Left hindlimb (tissue), 1 donor: Measurements from ENCODE around the gene C20orf204.
"Not testable (repeated sequence)": the region's sequence is repeated elsewhere in the genome, so short reads cannot be mapped to it uniquely, and the experiment has no call there.

ENCODE experiments used
- DNase-seq: peaks from one replicate; pipeline ENCODE4 v3.0.0-alpha.2; 2018

The C20orf204 gene

DNA sequence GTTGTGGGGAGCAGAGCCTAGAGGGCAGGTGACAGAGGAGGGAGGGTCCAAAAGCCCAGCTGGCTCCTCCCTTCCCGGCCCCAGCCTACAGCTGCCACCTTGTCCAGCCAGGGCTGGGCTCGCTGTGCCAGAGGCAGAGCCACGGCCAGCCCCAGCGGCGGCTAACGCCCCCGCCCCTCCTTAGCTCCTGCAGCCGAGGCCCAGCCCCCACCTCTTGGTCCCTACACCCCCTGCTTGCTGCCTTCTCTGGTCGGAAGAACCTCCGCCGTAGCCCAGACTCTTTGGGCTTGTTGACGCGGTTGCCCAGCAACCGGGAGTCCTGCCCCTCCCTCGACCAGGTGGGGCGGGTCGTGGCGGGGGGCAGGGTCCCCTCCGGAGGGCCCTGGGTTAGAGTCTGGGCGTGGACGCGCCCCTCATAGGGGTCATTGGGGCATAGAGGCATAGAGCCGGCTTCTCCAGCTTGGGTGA, 48.7 kb downstream of the C20orf204 start:
- DNase-seq, result no peak

DNA sequence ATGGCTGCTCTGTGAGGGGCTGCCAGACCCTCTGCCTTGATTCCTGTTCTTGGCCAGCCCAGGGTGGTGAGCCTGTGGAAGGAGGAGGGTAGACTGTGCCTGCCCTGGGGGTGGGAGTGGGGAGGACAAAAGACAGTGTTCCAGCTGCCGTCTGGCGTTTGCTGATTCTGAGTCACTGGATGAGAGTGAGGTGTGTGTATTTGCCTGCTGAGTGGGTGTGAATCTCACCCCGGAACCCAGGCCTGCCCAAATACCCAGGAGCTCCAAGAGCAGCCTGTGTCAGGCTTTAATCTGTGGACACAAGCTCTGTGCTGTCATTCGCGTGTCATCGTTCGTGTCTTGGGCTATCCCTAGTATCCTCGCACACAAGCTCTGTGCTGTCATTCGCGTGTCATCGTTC, 50.8 kb downstream of the C20orf204 start:
- DNase-seq, result no peak

DNA sequence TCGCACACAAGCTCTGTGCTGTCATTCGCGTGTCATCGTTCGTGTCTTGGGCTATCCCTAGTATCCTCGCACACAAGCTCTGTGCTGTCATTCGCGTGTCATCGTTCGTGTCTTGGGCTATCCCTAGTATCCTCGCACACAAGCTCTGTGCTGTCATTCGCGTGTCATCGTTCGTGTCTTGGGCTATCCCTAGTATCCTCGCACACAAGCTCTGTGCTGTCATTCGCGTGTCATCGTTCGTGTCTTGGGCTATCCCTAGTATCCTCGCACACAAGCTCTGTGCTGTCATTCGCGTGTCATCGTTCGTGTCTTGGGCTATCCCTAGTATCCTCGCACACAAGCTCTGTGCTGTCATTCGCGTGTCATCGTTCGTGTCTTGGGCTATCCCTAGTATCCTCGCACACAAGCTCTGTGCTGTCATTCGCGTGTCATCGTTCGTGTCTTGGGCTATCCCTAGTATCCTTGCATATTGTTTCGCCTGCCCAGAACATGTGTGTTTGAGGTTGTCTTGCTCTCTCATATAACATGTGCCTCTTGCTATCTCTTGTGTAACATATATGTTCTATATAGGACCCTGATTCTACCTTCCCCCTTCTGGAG, 51.3 kb downstream of the C20orf204 start:
- DNase-seq, result not testable (repeated sequence)

DNA sequence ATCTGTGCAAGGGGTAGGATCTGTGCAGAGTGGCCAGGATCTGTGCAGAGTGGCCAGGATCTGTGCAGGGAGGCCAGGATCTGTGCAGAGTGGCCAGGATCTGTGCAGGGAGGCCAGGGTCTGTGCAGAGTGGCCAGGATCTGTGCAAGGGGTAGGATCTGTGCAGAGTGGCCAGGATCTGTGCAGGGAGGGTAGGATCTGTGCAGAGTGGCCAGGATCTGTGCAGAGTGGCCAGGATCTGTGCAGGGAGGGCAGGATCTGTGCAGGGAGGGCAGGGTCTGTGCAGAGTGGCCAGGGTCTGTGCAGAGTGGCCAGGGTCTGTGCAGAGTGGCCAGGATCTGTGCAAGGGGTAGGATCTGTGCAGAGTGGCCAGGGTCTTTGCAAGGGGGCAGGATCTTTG, 52.6 kb downstream of the C20orf204 start:
- DNase-seq, result not testable (repeated sequence)
